ENCODE results near the gene HIGD2A. TPM values are rescaled to one million over a fixed set of nuclear protein-coding genes. Genes with fewer than 3 reads are reported as not detected.

The HIGD2A gene
- total and polyA plus RNA-seq, 2 of the 13 experiments (the other 11 are each of a cell fraction or from before 2014, with no cell fraction given), result 89.2 to 146 TPM

DNA sequence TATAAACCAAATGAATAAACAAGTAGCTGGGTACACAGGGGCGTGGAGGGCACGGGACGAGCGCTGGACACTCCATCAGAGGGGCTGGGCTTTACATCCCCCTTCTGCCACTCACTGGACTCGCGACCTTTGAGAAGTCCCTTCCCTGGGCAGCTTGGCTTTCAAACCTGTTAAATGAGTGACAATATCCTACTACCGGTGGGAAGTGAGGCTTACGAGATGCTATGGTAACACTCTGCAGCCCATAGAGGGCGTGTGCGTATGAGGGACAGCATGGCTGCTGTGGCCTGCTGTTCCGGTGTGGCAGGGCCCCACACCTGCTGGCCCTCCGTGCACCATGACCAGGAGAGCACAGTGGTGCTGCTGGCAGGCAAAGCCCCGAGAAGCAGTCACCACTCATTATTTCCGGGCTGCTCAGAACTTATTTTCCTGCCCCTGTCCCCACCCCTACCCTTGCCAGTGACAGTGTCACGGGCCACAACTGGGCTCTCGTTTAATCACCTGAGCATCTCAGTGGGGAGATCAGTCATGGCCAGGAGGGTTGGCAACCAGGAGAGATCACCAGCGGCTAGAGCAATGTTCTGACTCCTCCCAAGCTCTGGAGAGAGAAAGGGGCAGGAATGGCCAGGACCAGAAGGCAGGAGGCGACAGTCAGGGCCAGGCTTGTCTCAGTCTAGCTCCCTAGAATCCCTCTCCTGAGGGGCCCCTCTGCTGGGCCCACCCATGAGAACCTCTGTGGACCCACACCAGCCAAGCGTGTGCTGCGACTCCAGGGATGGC lies 17.3 kb downstream of the HIGD2A start:
- ATAC-seq (peak; percentile 69), FAIRE-seq (no peak), DNase-seq (ENCODE audit: low spot score) (no peak)
- H3K27ac ChIP-seq (ENCODE audit: extremely low read length, insufficient read depth, low read length), result no peak overlapping the region
- no peaks in the 10 kb centered on the region for H3K79me2 ChIP-seq (ENCODE audit: insufficient read depth, low read length)
- H3K9ac ChIP-seq (ENCODE audit: insufficient read depth, low read depth, low read length), result no peak overlapping the region
- TF ChIP-seq, protein P1, sequence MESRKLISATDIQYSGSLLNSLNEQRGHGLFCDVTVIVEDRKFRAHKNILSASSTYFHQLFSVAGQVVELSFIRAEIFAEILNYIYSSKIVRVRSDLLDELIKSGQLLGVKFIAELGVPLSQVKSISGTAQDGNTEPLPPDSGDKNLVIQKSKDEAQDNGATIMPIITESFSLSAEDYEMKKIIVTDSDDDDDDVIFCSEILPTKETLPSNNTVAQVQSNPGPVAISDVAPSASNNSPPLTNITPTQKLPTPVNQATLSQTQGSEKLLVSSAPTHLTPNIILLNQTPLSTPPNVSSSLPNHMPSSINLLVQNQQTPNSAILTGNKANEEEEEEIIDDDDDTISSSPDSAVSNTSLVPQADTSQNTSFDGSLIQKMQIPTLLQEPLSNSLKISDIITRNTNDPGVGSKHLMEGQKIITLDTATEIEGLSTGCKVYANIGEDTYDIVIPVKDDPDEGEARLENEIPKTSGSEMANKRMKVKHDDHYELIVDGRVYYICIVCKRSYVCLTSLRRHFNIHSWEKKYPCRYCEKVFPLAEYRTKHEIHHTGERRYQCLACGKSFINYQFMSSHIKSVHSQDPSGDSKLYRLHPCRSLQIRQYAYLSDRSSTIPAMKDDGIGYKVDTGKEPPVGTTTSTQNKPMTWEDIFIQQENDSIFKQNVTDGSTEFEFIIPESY (CRISPR knock-in tag; IDR thresholded peaks at IDR 0.05), result 0 out of 2 replicates have a peak, but pooled peaks have one; percentile 24
- no peak for TF ChIP-seq NR2F2 (IDR thresholded peaks at IDR 0.05; ENCODE audit: borderline replicate concordance, low read depth)
- TF ChIP-seq CTCF (CRISPR knock-in tag; IDR thresholded peaks at IDR 0.05), result peak; percentile 30; the same call in 1 of the 2 replicates
- TF ChIP-seq ARNT (IDR thresholded peaks at IDR 0.05), result no peak
- peak; percentile 39 for TF ChIP-seq STAG1 (CRISPR knock-in tag; IDR thresholded peaks at IDR 0.05)
- intact Hi-C loops (cut with micrococcal nuclease; ENCODE audit: unreplicated experiment) (no loop called here), in situ Hi-C loops (cut with HindIII; ENCODE audit: extremely low pct_ligation_motif_present, low pct_unique_long_range_greater_than_20kb) (no loop called here)
- H3K36me3 ChIP-seq (replicated peaks in 1 of 2; ENCODE audit: control insufficient read depth in 1 of 2, insufficient read depth in 2 of 2, low read length in 2 of 2), result peaks cover 2 to 6% of the 10 kb centered on the region in 2 experiments; a peak in 4 of 5 replicates
- peaks cover 25% of the 10 kb centered on the region for H3K4me1 ChIP-seq (ENCODE audit: insufficient read depth, low read length)
- ChIA-PET POLR2A (interaction anchor here (1.0 kb wide), 1 partner anchor 10 kb away, joined by 3 read pairs; no protein-coding TSS in a partner anchor), CTCF (ENCODE audit: low intra/inter-chr PET ratio, low total read pairs) (no interaction called here)
- no TSS peak for BruUV-seq (replicated peaks)
- H4K20me1 ChIP-seq (ENCODE audit: insufficient read depth, low read length), result no peaks in the 10 kb centered on the region
- H3K27me3 ChIP-seq (ENCODE audit: control insufficient read depth in 1 of 2, insufficient read depth in 2 of 2, low read length in 2 of 2), result no peaks in the 10 kb centered on the region
- H2AFZ ChIP-seq (ENCODE audit: low read length), result no peak overlapping the region
- no peak overlapping the region for H3K4me3 ChIP-seq (replicated peaks in 1 of 3; ENCODE audit: insufficient read depth in 1 of 3, low read depth in 2 of 3, low read length in 3 of 3)
- H3K9me3 ChIP-seq (ENCODE audit: low read length), result no peaks in the 10 kb centered on the region
- WGBS (ENCODE audit: low lambda C conversion rate), result 89% methylated on average over 20 of the region's 20 CpGs
- H3K4me2 ChIP-seq (ENCODE audit: low read depth, low read length), result no peak overlapping the region

Data from HepG2 (cell line).